GM18520 (cell line): ENCODE data around the gene OR5P2.
"Not testable (repeated sequence)": the region's sequence is repeated elsewhere in the genome, so short reads cannot be mapped to it uniquely, and the experiment has no call there.

Source experiments
- ATAC-seq: cut with Tn5 transposase; IDR thresholded peaks from one replicate; pipeline ENCODE4 v1.9.1; 2021; ENCODE audit not compliant: unreplicated experiment

The OR5P2 gene

GRCh38 chr11:7796842-7797241, at the start of gene OR5P2:
Gene OR5P2, minus strand, starts transcription at chr11:7796942. Its CDS starts 0 bp downstream, at chr11:7796942.
- ATAC-seq: no peak

GRCh38 chr11:7846003-7846402, 49.3 kb upstream of the OR5P2 start:
- ATAC-seq: no peak

GRCh38 chr11:7844986-7845385, 48.2 kb upstream of the OR5P2 start:
- ATAC-seq: no peak

DNA sequence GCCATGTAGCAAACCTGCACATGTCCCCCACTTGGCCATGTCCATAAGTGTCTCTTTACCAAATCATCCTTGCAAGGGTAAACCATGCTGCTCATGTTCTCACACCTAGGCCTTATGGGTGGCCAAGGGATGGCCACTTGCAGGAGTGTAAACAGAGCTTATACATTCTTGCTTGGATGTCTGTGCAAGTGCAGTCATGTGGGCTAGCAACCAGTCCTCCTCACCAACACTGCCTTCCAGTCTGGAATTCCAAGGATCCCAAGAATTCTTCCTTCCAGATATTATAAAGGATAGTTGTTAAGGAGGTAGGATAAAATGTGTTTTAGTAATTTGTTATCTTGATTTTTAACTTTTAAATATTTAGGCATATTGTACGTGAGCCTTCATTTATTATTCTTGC, 47.8 kb upstream of the OR5P2 start:
- no peak for ATAC-seq

- ATAC-seq: no peak
These were observed 43.8 kb upstream of the OR5P2 start for GRCh38 chr11:7840578-7840977.

GRCh38 chr11:7833527-7833926, 36.8 kb upstream of the OR5P2 start:
- ATAC-seq: no peak

GRCh38 chr11:7830740-7831139, 34.0 kb upstream of the OR5P2 start, which contains the start of gene OR5P3:
Gene OR5P3, minus strand, starts transcription at chr11:7830840.
- ATAC-seq: no peak

DNA sequence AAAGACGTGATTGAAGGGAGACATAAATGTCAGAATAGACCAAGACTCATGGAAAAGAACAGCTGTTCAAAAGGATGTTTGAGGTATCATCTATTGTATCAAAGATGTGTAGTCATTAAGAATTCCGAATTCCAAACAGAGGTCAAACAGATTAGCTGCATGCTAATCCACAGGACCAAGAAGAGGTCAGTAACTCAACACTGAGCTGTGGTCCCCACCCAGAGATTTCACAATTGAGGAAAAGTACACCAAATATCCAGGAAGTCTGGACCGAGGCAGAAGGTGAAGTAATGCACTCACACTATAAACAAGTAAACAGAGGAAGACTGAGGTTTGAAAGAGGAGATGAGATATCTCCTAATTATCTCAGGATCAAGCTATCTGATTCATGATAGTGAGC, 29.6 kb upstream of the OR5P2 start:
- no peak for ATAC-seq

DNA sequence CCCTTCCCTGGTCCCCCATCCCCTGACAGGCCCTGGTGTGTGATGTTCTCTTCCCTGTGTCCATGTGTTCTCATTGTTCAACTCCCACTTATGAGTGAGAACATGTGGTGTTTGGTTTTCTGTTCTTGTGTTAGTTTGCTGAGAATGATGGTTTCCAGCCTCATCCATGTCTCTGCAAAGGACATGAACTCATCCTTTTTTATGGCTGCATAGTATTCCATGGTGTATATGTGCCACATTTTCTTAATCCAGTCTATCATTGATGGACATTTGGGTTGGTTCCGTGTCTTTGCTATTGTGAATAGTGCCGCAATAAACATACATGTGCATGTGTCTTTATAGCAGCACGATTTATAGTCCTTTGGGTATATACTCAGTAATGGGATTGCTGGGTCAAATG, 23.7 kb upstream of the OR5P2 start:
- ATAC-seq: not testable (repeated sequence)

GRCh38 chr11:7814897-7815296, 18.2 kb upstream of the OR5P2 start:
- ATAC-seq: not testable (repeated sequence)

DNA sequence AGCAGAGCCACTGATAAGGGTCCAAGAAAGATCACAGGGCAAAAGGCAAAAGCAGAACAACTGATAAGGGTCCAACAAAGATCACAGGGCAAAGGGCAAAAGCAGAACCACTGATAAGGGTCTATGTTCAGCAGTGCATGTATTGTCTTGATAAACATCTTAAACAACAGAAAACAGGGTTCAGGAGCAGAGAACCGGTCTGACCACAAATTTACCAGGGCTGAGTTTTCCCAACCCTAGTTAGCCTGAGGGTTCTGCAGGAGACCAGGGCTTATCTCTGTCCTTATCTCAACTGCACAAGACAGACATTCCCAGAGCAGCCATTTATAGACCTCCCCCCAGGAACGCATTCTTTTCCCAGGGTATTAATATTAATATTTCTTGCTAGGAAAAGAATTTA, 13.6 kb upstream of the OR5P2 start:
- not testable (repeated sequence) for ATAC-seq

DNA sequence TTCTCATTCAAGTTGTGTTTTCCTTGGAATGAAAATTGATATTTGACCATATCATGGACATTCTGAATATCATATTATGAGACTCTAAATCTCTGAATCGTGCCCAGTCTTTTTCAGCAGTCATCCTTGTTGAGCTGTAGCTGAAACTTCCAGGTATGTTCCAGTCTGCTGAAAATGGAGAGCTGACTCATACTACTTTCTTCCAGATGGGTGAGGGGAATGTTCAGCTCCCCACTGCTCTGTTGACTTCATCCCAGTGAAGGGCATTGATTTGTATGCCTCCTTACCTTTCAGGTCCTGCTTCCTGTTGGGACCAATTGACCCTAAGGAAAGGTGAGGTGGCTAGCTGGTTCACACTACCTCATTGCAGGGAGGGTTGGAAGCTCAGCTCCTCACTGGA, 3.5 kb downstream of the OR5P2 start:
- ATAC-seq: no peak

DNA sequence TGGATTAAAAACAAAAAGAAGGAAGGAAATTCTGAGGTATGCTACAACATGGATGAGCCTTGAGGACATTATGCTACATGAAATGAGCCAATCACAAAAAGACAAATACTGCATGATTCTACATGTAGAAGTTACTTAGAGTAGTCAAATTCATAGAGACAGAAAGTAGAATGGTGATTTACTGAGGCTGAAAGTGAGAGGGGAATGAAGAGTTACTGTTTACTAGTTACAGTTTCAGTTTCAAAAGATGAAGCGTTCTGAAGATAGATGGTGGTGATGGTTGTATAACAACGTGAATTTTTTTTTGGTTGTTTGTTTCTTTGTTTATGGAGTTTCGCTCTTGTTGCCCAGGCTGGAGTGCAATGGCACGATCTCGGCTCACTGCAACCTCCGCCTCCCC, 9.5 kb downstream of the OR5P2 start:
- ATAC-seq: peak; percentile 99

DNA sequence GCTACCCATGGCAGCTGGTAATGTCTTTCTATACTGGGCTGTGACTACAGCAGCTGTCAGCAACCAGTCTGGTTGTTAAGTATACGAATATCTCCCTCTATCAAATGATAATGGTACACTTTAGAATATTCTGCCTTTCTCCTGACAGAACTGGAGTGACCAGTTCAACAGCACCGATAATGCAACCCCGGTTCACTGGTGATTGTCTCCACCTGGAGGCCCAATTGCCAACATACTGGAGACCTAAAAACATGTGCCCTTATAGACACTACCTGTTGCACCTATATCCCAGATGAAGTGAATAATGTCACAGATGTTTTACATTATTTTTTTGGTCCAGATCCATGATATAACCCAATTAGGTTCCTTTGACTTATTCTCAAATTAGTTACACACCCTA, 21.1 kb downstream of the OR5P2 start:
- ATAC-seq: no peak

GRCh38 chr11:7764301-7764700, 32.4 kb downstream of the OR5P2 start:
- not testable (repeated sequence) for ATAC-seq

- ATAC-seq: no peak
These were observed 37.7 kb downstream of the OR5P2 start for GRCh38 chr11:7759010-7759409.

DNA sequence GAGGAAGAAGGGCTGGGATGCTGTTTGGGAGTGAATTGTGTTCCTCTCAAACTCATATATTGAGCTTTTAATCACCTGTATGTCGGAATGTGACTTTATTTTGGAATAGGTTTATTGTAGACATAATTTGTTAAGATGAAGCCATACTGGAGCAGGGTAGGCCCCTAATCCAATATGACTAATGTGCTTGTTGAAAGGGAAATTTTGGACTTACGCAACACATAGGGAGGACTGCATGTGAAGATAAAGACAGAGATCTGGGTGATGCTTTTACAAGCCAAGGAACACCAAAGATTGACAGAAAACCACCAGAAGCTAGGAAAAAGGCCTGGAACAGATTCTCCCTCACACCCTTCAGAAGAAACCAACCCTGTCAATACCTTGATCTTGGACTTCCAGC, 47.3 kb downstream of the OR5P2 start:
- ATAC-seq: no peak
